Left cardiac atrium (tissue), 4 donors: ENCODE results near the gene SYCE3. TPM values are rescaled to one million over a fixed set of nuclear protein-coding genes. Genes with fewer than 3 reads are reported as not detected.

Experiments used
- ATAC-seq, 2 donors: fragments of 200-7000 bp; cut with Tn5 transposase; one replicate each; pipeline ENCODE4 v1.9.1; 2020; ENCODE audit warnings: mild to moderate bottlenecking in 2 of 2, moderate library complexity in 2 of 2
- DNase-seq: peaks from one replicate; pipeline ENCODE4 v3.0.0-alpha.2; 2020
- intact Hi-C, 2 donors: fragments of 100-400 bp; cut with DNase I; formaldehyde crosslinking; loops; one replicate each; pipeline versions ENCODE4 v1.14.1 to v1.15.1; 2022 to 2023
- total RNA-seq, 2 donors: library from RNA; stranded (reverse); fragmentation: NEBNext Ultra II Directional; extraction: Animal tissue kit (Norgen Biotek cat#: 25700); gene quantifications; one replicate each; pipeline ENCODE4 v1.2.1, GENCODE V29; 2021
- donor health status: DM: no; HTN: yes; CAD: no.
- donor health status: DM: no; HTN: yes; CAD: no; lungs with severe emphysema.
- donor health status: DM: yes; HTN: yes; CAD: no.
- donor health status: Dilated cardiomyopathy.

SYCE3 gene
- total RNA-seq, 2 donors from 2014 or later: not detected

- ATAC-seq (no peak), DNase-seq (no peak)
- intact Hi-C loops: no loop called here
Observed at GRCh38 chr22:50516068-50516467, 46.7 kb downstream of the SYCE3 start.

- DNase-seq (no peak), ATAC-seq (no peak)
- intact Hi-C loops: no loop called here
Observed at GRCh38 chr22:50513175-50513574, 49.5 kb downstream of the SYCE3 start.

GRCh38 chr22:50508897-50509296 is 53.8 kb downstream of the SYCE3 start:
- no peak for ATAC-seq
- DNase-seq: no peak
- intact Hi-C loops: loop anchor here in 1 of 2 donors (10.0 kb wide), 1 partner anchor 264 kb away; the partner anchor contains the start of gene TUBGCP6

- ATAC-seq (peak; percentile 80 to 85), DNase-seq (peak; percentile 96)
- intact Hi-C loops: loop anchor here in 1 of 2 donors (10.0 kb wide), 1 partner anchor 263 kb away; the partner anchor contains the start of gene TUBGCP6
Observed at GRCh38 chr22:50507991-50508884, 54.5 kb downstream of the SYCE3 start, which contains the start of gene NCAPH2. TSS of gene NCAPH2 (plus strand) at chr22:50508224. CDS start at chr22:50508338, 114 bp downstream.

- peak; percentile 84 to 88 for ATAC-seq
- peak; percentile 91 for DNase-seq
- intact Hi-C loops: loop anchor here in 1 of 2 donors (10.0 kb wide), 1 partner anchor 263 kb away; the partner anchor contains the start of gene TUBGCP6
Observed at GRCh38 chr22:50507421-50507990, 55.2 kb downstream of the SYCE3 start, which contains the start of gene LMF2. TSS of gene LMF2 (minus strand) at chr22:50507702. CDS start at chr22:50507675, 27 bp downstream.

- intact Hi-C loops: loop anchor here in 1 of 2 donors (10.0 kb wide), 1 partner anchor 262 kb away; the partner anchor contains the start of gene TUBGCP6
- DNase-seq (no peak), ATAC-seq (peak in 1 of 2 donors; percentile 12)
Observed at GRCh38 chr22:50506611-50507420, 55.9 kb downstream of the SYCE3 start.

GRCh38 chr22:50505776-50506610 is 56.7 kb downstream of the SYCE3 start:
- no peak for ATAC-seq
- no peak for DNase-seq
- intact Hi-C loops: loop anchor here in 1 of 2 donors (10.0 kb wide), 1 partner anchor 261 kb away; the partner anchor contains the start of gene TUBGCP6

- intact Hi-C loops: loop anchor here in 1 of 2 donors (10.0 kb wide), 1 partner anchor 261 kb away; the partner anchor contains the start of gene TUBGCP6
- DNase-seq (no peak), ATAC-seq (no peak)
Observed at GRCh38 chr22:50505276-50505775, 57.4 kb downstream of the SYCE3 start.

GRCh38 chr22:50504369-50505211 is 58.1 kb downstream of the SYCE3 start:
- intact Hi-C loops: loop anchor here in 1 of 2 donors (10.0 kb wide), 1 partner anchor 260 kb away; the partner anchor contains the start of gene TUBGCP6
- ATAC-seq: no peak
- DNase-seq: no peak

GRCh38 chr22:50503475-50504145 is 59.1 kb downstream of the SYCE3 start:
- ATAC-seq: no peak
- no peak for DNase-seq

GRCh38 chr22:50502628-50503474 is 59.9 kb downstream of the SYCE3 start:
- intact Hi-C loops: loop anchor here in 1 of 2 donors (10.0 kb wide), 1 partner anchor 258 kb away; the partner anchor contains the start of gene TUBGCP6
- no peak for ATAC-seq
- DNase-seq: no peak

More at GRCh38 chr22:50503475-50504145, 59.1 kb downstream of the SYCE3 start:
- intact Hi-C loops: loop anchor here in 1 of 2 donors (10.0 kb wide), 1 partner anchor 259 kb away; the partner anchor contains the start of gene TUBGCP6

- intact Hi-C loops: loop anchor here in 1 of 2 donors (10.0 kb wide), 1 partner anchor 257 kb away; the partner anchor contains the start of gene TUBGCP6
- DNase-seq (no peak), ATAC-seq (no peak)
Observed at GRCh38 chr22:50502096-50502495, 60.6 kb downstream of the SYCE3 start.
